ENCODE data around the gene TMEM92.

TMEM92 gene

DNA sequence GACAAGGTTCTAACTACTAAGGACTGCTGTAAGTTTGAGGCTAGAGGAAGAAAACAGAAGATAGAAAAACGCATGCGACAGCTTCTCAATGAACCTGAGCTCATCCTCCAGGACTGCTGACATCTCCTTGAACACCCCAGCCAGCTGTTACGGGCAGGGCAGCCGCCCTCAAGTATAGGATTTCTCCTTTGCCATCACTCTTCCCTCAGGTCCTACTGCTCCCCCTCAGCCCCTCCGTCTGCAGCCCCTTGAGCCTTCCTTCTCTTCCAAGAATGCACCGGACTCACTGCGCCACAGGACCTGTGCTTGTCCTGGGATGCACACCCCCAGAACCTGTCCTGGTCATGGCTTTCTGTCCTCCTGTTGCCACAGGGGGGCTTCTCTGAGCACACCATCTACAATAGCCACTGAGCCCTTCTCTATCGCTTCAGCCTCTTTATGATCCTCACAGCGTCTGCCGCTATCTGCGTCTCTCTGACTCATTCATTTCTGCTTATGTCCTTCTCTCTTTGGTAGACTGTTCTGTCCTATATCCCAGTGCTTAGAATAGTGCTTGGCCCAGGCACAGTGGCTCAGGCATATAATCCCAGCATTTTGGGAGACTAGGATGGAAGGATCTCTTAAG, 56.0 kb downstream of the TMEM92 start:
- no peak for DNase-seq

Data from COR-L47 (cell line).